ENCODE data around the gene RAVER1. TPM values are rescaled to one million over a fixed set of nuclear protein-coding genes. Genes with fewer than 3 reads are reported as not detected.

Gene RAVER1
- total and polyA plus RNA-seq, 2 of the 8 experiments (the other 6 are each of a cell fraction or from before 2014, with no cell fraction given), result 5.7 to 70.5 TPM

GRCh38 chr19:10284960-10285278, 48.4 kb downstream of the RAVER1 start:
- no peaks in the 10 kb centered on the region for H3K79me2 ChIP-seq (ENCODE audit: control insufficient read depth in 1 of 2, insufficient read depth in 2 of 2, low read length in 2 of 2)
- H2BK12ac ChIP-seq (ENCODE audit: low read depth, low read length), result no peak overlapping the region; the same call in 1 of the 2 replicates
- H4K91ac ChIP-seq (replicated peaks; ENCODE audit: insufficient read length, low read length), result no peak overlapping the region
- 94% methylated on average over 13 of the region's 13 CpGs; no CpG with 5 or more reads in 1 of the 2 experiments for WGBS, 2 experiments (ENCODE audit: extremely low coverage in 1 of 2, insufficient coverage in 1 of 2, insufficient read length in 1 of 2, insufficient replicate concordance in 2 of 2, low coverage in 1 of 2, low lambda C conversion rate in 2 of 2, missing lambda C conversion rate in 1 of 2)
- H2AK5ac ChIP-seq (ENCODE audit: low read depth, low read length), result no peak overlapping the region
- no peak overlapping the region for H2AFZ ChIP-seq (ENCODE audit: low read length)
- DNase-seq (ENCODE audit: low read depth in 1 of 2, low spot score in 2 of 2) (no peak), FAIRE-seq (no peak)
- no peak overlapping the region for H2BK15ac ChIP-seq (ENCODE audit: low read length)
- no peak overlapping the region for H3K56ac ChIP-seq (replicated peaks; ENCODE audit: insufficient read length, low read depth, low read length)
- H4K20me1 ChIP-seq (replicated peaks in 1 of 2; ENCODE audit: control insufficient read depth in 1 of 2, insufficient read depth in 2 of 2, low read length in 2 of 2), result no peaks in the 10 kb centered on the region
- H2BK20ac ChIP-seq (ENCODE audit: low read length), result no peak overlapping the region
- H4K5ac ChIP-seq (ENCODE audit: insufficient read length, low read depth, low read length), result no peak overlapping the region
- peaks cover 0 to 17% (median 8%) of the 10 kb centered on the region in 4 experiments; a peak in 6 of 7 replicates for H3K4me1 ChIP-seq (replicated peaks in 1 of 4; ENCODE audit: control insufficient read depth in 3 of 4, insufficient read depth in 4 of 4, low read length in 3 of 4)
- H3K4ac ChIP-seq (replicated peaks; ENCODE audit: insufficient read length, low read depth, low read length), result no peak overlapping the region
- H3K79me1 ChIP-seq (ENCODE audit: low read depth, low read length), result no peaks in the 10 kb centered on the region; the same call in 1 of the 2 replicates
- no peak overlapping the region for H4K8ac ChIP-seq (ENCODE audit: extremely low read depth, insufficient read depth, low read length)
- no peak overlapping the region for H3K4me3 ChIP-seq (ENCODE audit: extremely low read depth in 1 of 4, insufficient read depth in 2 of 4, low read depth in 3 of 4, low read length in 4 of 4)
- H3K18ac ChIP-seq (ENCODE audit: extremely low read depth, low read length), result no peak overlapping the region
- no peak overlapping the region for H3K4me2 ChIP-seq (ENCODE audit: insufficient read depth in 1 of 2, low read depth in 2 of 2, low read length in 2 of 2)
- no peak overlapping the region for H3K9ac ChIP-seq (replicated peaks in 1 of 4; ENCODE audit: extremely low read depth in 1 of 4, low read depth in 3 of 4, low read length in 3 of 4)
- peaks cover 12 to 32% (median 22%) of the 10 kb centered on the region in 4 experiments for H3K27me3 ChIP-seq (replicated peaks in 1 of 4; ENCODE audit: control insufficient read depth in 3 of 4, extremely low read depth in 1 of 4, insufficient read depth in 3 of 4, low read length in 3 of 4)
- no peak overlapping the region for H2BK120ac ChIP-seq (replicated peaks; ENCODE audit: low read depth, low read length)
- no peak overlapping the region for H2BK5ac ChIP-seq (ENCODE audit: low read depth, low read length)
- H3K9me3 ChIP-seq (ENCODE audit: insufficient read depth in 2 of 2, low read depth in 1 of 2, low read length in 1 of 2), result no peaks in the 10 kb centered on the region
- H3K23ac ChIP-seq (ENCODE audit: insufficient read length), result no peak overlapping the region
- no peak overlapping the region for H3K14ac ChIP-seq (ENCODE audit: insufficient read length)
- H3K23me2 ChIP-seq (ENCODE audit: low read depth, low read length), result peaks cover 11% of the 10 kb centered on the region; the same call in 1 of the 2 replicates
- H3K27ac ChIP-seq (ENCODE audit: low read depth, low read length), result no peak overlapping the region
- CTCF ChIA-PET (ENCODE audit: partially characterized antibody), result interaction anchor here (1.0 to 11.6 kb wide), 4 partner anchors 15 to 51 kb away, joined by 3 to 94 read pairs (median 12); partner anchors contain the start of gene ICAM1
- POLR2A ChIA-PET (ENCODE audit: partially characterized antibody), result interaction anchor here (0.9 kb wide), 2 partner anchors 23 to 38 kb away, joined by 3 read pairs; no protein-coding TSS in a partner anchor
- no peaks in the 10 kb centered on the region for H3K36me3 ChIP-seq (ENCODE audit: control insufficient read depth in 2 of 4, insufficient read depth in 4 of 4, low read length in 3 of 4)
- TF ChIP-seq CHD2 (IDR thresholded peaks at IDR 0.05; ENCODE audit: low read length) (no peak), SP1 (IDR thresholded peaks at IDR 0.05; ENCODE audit: low read depth, low read length) (no peak), EP300 (IDR thresholded peaks at IDR 0.05; ENCODE audit: borderline replicate concordance in 1 of 2, low read depth in 2 of 2, low read length in 2 of 2) (no peak), CEBPB (IDR thresholded peaks at IDR 0.05; ENCODE audit: low read depth, low read length) (no peak), TCF12 (IDR thresholded peaks at IDR 0.05; ENCODE audit: low read depth, low read length) (no peak), POLR2AphosphoS5 (IDR thresholded peaks at IDR 0.05; ENCODE audit: low read depth, low read length) (no peak), MAX (IDR thresholded peaks at IDR 0.05) (no peak), SIX5 (IDR thresholded peaks at IDR 0.05; ENCODE audit: low read depth, low read length) (no peak), CREB1 (IDR thresholded peaks at IDR 0.05) (no peak), TBP (IDR thresholded peaks at IDR 0.05; ENCODE audit: low read depth, low read length) (no peak), KDM5A (IDR thresholded peaks at IDR 0.05; ENCODE audit: low read length) (no peak), HDAC6 (IDR thresholded peaks at IDR 0.05; ENCODE audit: low read depth, low read length) (no peak), POU5F1 (IDR thresholded peaks at IDR 0.05; ENCODE audit: low read depth, low read length) (no peak), FOSL1 (IDR thresholded peaks at IDR 0.05; ENCODE audit: insufficient read depth, low read depth, low read length) (no peak), TEAD4 (IDR thresholded peaks at IDR 0.05; ENCODE audit: low read depth, low read length) (no peak), RAD21 (IDR thresholded peaks at IDR 0.05 in 1 of 2, conservative IDR thresholded peaks at IDR 0.05 in 1 of 2; ENCODE audit: low read depth in 2 of 2, low read length in 2 of 2) (no peak)

Measured in H1 (cell line).